Left kidney (tissue), 2 donors: Measurements from ENCODE around the gene SRL. TPM values are rescaled to one million over a fixed set of nuclear protein-coding genes. Genes with fewer than 3 reads are reported as not detected.
A peak's percentile ranks its signal among the peaks of the same experiment; 100 is the strongest.
"Not testable (repeated sequence)": the region's sequence is repeated elsewhere in the genome, so short reads cannot be mapped to it uniquely, and the experiment has no call there.

Experiments used
- DNase-seq: peaks from one replicate; pipeline ENCODE4 v3.0.0-alpha.2; 2013
- polyA plus RNA-seq: library from polyadenylated mRNA; unstranded; fragments of 120-200 nt; gene quantifications from one replicate; pipeline ENCODE4 v1.2.1, GENCODE V29; 2013; ENCODE audit not compliant: insufficient read length

The SRL gene
- polyA plus RNA-seq, 1 donor, result 0.93 TPM

DNA sequence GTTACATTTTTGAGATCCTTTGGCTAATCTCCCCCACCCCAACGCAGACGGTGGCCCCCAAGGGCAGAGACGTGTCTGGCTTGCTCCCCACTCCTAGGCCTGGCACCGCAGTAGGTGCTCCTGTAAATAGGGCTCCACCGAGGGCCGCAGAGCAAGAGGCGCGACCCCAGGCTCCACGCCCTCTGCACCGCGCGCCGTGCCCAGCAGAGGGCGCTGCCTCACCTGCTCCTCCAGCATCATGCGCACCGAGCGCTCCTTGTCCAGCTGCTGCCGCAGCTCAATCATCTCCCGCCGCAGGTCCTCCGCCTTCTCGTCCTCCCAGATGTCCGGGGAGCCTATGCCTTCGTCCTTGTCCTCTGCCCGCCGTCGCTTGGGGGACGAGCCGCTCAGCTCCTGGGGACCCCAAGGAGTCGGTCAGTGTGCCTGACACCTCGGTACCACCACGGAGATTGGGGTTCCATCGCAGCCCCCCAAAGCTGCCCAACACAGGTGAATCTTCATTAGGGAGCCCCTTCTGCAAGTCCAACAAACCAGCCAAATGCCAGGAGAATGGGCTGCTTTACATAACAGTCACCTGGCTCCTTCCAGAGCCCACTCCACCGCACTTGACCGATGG is 19.8 kb upstream of the SRL start:
- no peak for DNase-seq

DNA sequence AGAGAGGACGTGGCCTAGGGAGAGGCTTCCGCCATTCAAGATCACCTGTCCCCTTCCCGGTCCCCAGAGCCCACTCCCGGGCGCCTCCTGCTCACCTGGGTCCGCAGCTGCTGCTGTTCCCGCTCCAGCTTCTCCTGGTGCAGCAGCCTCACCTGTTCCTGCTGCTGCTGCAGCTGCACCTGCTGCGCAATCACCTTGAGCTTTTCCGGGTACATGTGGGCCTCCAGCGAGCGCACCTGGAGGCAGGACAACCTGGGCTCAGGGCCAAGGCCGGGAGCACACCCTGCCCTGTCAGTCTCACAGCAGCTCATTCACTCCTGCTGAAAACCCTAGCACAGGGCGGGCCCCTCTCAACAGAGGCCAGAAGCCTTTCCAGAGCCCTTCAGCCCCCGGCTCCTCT is 18.5 kb upstream of the SRL start:
- no peak for DNase-seq

DNA sequence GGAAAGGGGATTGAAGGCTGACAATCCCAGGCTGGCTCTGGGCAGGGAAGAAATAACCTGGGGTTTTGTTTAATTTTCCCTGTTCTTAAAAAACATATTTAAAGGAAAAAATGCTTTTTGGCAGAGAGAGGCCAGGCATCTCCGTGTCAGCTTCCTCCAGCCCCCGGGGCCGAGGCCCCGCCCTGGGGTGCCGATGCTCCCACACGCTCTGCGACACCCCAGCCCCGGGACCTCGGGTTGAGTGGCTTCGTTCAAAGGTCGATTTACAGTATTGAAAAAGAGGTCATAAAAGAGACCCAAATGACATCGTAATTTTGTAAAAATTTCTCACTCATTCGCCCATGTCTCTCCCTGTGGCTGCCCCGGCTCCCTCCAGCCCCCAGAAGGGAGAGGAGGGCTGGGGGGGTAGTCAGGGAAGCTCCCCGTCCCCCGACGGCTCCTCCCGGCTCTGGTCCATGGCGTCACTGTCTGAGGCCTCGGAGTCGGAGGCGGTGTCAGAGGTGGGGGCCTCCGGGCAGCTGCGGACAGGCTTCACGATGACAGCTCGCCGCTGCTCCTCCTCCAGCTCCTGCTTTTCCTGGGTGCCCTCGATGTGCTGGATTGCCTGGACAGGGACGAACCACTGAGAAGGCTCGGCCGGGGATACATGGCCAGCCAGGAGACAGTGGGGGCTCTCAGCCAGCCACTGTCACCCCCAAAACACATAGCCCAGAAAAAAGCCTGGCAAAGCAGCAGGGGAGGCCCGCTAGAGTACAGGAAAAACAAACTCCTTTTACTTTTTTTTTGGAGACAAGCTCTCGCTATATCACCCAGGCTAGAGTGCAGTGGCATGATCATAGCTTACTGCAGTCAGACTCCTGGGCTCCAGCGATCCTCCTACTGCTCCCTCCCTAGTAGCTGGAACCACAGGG is 16.0 kb upstream of the SRL start:
- no peak for DNase-seq

DNA sequence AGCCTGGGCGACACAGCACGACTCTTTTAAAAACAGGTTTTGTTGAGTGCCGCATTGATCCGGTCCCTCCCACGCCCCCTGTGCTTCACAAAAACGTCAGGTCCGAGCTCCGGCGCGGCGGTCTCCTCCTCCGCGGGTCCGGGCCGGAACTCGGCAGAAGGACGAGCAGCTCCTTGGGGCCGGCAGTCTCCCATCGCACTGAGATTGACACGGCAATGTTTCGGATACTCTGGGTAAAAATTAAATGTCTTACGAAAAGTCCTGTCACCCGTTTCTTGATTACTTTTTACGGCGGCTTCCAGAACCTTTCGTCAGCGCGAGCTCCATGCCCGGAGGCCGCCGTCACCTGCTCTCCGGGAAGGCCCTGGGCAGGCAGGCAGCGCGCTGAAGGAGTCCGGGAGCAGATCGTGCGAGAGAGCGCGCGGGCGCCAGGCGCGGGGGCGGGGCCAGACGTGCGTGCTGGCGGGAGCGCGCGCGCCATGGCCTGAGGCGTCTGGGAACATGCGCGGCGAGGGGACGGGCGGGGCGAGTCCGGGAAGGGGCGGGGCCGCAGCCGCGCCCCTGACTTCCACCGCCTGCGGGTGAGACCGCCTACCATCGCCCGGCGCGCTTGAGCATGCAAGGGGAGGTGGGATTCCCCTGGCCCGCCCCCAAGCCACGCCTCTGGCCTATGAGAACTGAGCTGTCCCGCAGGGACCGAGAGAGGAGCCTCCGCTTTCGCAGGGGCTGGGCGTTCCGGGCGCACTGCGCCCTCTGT is 11.7 kb upstream of the SRL start:
- DNase-seq, result peak; percentile 99

DNA sequence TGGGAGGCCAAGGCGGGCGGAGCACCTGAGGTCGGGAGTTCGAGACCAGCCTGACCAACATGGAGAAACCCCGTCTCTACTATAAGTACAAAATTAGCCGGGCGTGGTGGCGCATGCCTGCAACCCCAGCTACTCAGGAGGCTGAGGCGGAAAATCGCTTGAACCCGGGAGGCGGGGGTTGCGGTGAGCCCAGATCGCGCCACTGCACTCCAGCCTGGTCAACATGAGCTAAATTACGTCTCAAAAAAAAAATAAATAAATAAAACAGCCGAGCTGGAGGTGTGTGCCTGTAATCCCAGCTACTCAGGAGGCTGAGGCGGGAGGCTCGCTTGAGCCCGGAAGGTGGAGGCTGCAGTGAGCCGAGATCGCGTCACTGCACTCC is 11.1 kb upstream of the SRL start:
- not testable (repeated sequence) for DNase-seq

DNA sequence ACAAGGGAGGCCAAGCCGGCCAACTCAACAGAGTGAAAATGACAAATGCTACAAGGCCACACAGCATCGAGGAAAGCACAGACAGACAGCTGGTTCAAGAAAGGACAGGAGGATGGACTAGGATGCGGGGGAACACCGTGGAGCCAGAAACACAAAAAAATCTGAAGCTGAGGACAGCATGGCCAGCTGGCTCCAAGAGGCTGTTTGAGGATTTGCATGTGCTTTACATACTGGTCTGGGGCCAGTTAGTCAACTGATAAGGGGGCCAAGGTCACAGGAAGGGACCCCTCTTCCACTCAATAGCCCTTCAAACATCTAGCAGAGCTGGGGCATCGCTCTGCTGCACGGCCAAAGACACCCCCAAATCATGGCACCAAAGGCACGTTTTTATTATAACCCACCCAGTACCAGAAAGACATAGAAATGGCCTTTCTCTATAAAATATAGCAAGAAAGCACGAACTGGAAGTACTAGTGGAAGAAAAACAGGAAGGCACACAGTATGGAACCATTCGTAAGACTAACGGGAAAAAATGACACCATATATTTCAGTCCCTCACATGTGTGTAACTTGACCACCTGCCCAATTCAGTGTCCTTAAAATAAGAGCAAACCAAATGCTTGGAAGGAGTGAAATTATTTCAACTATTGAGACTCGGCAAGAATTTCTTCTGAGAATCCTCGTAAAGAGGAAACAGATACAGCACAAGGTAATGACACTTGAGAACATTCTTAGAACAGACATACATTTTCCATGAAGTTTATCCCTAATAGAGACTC is 7.8 kb upstream of the SRL start:
- no peak for DNase-seq

DNA sequence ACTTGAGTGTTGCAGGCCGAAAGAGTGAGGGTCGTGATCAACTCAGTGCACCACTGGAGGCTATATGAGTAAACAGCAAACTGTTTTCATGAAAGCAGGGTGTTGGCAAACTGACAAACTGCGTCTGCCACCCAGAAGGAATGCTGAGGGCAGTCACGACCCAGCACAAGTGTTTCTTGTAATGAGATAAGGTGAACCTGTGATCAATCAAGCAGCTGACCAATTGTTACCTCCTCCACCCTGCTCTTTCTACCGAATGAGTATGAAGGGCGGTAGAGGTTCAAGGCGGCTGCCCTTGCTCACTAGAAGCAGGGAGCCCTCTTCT is 5.5 kb upstream of the SRL start:
- no peak for DNase-seq

DNA sequence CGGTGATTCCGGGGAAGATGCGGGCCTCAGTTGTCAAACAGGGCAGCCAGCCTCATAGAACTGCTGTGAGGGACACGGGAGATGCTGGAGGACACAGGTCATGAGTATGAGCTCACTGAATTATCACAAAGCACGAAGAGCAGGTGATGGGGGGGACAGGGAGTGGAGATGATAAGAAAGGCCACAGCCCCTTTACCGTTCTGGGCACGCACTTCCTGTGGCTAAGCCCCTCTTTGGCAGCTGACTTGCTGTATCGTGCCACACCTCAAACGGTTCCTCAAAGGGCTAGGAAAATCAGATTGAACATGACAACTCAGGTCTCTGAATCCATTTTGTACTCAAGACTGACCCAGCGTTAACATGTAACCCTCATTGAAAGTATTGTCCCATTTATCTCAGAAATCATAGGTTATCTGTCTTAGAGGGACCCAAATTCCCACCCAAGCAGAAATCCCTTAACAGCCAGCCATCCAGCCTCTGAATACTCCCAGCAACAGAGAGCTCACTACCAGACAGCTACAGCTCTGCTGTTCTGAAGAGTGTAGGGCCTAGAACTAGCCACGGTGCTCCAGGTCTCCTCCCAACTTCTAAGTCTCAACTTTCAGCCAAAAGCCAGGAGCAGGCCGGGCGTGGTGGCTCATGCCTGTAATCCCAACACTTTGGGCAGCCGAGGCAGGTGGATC is 5.0 kb upstream of the SRL start:
- DNase-seq, result no peak

DNA sequence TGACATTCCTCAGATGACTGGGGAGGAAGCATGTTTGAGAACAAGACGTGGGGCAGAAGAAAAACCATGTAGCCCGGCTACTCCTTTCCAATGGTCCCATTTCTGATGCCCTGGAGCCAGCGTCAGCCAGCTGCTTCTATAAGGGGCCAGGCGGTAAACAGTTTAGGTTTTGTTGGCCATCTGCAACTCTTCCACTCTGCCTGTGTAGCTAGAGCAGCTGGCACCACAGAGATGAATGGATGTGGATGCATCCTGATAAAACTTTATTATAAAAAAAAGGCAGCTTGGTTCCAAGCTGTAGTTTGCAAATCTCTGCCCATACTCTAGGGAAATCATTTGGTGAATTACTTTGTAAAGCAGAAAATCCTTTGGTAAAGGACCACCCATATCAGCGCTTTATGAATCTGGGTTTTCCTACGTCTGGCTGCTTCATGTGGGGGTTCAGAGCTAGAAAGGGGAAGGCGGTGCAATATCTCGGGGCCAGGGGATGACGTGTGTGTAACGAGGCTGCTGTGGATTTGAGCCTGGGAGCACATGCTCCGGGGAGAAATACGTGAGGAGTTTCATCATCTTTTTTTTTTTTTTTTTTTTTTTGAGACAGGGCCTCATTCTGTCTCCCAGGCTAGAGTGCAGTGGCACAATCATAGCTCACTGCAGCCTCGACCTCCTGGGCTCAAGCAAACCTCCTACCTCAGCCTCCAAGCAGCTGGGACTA is 3.4 kb upstream of the SRL start:
- DNase-seq, result no peak

DNA sequence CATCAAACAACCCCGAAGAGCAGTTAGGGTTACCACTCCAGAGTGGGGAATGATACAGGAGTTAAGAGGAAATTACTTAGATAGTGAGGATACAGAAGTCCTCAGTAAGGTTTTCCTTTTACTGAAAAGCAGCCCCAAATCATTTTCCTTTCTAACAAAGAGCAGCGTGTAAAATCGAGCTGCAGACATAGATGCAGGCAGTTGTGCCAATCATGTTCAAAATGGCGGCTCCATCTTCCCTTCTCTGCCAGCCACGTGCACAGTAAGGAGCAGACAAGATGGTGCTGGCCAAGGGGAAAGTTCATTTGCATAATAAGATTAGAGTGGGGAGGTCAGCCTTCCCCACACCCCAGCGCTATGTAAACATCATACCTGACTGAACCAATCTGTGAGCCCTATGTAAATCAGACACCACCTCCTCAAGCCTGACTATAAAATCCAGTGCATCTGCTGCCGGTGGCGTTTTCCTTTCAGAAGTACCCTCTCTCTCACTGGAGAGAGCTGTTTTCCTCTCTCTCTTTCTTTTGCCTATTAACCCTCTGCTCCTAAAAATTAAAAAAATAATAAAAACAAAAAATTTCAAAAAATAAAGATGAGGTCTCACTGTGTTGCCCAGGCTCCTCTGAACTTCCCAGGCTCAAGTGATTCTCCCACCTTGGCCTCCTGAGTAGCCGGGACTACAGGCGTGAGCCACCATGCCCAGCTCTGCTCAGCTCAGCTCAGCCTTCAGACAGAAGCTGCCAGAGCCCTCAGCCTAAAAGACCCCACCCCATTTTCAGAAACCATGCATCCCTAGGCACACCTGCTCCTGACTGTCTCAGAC is 2.6 kb upstream of the SRL start:
- no peak for DNase-seq

DNA sequence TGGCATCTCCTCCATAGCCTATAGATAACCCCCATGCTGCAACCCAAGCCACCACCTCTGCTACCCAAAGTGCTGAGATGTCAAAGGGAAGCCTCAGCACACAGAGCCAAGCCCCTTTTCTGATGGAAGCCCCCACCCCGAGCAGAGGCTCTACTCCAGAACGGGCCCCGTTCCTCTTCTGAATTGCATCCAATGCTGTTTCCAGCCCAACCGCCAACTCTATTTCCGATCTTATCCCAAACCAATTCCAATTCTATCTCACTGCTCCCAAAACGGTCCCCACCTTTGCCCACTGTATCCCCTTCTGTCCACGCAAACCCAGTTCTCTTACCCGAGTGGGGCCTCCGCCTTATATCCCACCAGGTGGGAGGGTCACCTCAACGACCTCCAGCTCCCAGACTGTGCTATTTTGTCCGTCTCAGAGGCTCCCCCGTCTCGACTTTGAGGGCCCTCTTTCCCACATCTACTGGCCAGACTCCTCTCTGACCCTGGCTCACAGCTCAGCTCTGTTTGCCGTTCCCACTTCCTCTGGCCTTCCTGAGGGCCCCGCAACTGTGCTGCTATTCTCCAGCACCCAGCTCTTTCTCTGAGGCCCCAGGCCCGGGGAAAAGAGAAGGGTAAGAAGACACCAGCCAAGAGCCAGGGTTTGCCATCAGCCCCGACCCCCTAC is 487 bp downstream of the SRL start:
- no peak for DNase-seq

DNA sequence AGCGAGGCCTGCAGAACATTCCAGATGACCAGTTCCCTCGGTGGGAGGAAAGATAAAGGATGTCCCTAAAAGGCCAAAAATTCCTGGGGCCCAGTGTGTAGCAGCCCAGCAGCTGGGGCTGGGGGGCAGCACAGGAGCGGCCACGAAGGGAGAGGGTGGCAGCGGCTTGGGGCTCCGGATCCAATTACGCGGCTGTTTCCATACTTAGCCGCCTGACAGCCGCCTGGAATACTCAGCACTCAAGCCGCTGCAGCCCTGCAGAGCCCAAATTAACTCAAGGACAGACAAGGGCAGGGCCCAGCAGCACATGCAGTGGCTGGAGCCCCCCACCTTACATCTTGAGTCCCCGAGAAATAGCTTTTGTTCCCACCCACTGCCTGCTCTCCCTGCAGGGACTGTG is 1.3 kb downstream of the SRL start:
- no peak for DNase-seq

DNA sequence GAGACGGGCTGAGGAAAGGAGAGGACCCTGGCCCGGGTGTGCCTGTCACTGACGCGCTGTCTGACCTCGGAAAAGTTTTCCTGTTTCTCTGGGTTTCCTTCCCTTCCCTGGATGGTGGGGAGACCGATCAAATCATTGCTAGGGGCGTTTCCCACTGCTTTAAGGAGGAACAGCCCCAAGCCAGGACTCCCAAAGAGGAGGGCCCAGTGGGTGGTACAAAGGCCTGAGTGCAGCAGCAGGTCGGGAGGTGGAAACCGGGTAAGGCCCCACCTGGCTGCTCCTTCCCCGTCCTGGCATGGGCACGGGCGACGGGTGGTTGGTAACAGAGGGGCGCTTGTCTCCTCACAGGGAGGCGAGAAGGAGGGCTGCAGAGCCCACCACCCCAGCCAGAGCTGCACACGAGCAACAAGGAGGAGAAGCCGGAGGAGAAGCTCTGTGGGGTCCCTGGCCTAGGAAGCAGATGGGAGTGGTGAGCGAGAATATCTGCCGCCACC is 2.2 kb downstream of the SRL start:
- DNase-seq, result no peak

DNA sequence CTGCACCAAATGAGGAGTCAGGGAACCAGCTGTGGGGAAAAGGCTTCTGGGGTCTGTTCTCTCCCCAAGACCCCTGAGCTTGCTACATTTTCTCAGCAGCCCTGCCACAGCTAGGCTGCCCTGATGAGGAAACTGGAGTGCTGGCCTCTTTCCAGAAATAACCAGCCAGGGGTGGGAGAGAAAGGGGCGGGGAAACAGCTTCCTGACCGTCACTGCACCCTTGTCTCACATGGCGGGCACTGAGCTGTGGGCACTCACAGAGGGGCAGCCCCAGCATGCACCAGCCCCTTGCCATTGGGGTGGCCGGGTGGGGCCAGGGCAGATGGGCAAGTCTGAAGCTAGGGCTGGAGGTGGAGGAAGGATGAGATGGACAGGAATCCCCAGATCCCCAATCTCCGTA is 2.9 kb downstream of the SRL start:
- DNase-seq, result no peak

DNA sequence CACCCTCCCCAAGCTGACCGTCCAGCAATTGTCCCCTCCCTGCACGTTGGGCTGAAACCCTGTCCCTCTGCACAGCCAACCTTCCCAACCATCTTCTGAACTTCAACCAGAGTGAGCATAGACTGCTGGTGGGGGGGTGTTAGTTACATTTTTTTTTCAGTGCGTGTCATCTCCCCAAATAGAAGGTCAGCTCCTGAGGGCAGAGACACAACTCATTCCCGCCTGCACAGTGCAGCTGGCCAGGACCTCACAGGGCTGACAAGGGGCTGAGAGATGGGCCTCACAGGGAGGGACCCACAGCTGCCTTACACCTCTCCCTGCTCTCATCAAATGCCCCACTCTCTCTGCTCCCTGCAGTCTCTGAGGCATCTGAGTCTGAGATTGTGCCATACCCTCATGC is 8.4 kb downstream of the SRL start:
- no peak for DNase-seq

DNA sequence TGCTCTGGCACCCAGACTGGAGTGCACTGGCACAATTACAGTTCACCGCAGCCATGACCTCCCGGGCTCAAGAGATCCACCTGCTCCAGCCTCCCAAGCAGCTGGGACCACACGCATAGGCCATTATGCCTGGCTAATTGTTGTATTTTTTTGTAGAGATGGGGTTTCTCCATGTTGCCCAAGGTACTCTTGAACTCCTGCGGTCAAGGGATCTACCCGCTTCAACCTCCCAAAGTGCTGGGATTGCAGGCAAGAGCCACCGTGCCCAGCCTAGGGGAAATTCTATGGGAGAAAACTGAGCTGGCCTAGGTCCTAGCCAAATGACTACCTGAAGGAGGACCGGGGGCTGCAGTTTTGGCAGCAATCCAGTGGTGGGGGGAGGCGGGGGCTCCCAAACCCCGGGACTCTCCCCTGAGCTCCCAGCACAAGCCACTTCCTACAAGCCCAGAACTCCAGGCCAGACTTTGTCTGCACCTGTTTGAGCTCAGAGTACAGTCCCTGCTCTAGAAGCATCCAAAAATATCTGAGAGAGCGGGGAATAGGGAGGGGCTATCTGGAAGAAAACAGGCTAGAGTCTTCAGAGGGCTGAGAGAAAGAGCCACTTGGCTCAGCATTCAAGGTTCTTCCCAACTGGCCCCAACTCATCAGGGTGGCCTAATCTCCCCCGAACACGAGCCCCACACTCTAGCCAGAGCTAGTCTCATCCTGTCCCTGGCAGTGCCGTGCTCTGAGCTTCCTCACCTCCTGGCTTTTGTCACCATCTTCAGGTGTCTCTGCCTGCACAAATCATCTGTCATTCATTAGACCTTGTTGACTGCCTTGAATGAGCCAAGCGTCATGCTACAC is 9.1 kb downstream of the SRL start:
- DNase-seq, result no peak

DNA sequence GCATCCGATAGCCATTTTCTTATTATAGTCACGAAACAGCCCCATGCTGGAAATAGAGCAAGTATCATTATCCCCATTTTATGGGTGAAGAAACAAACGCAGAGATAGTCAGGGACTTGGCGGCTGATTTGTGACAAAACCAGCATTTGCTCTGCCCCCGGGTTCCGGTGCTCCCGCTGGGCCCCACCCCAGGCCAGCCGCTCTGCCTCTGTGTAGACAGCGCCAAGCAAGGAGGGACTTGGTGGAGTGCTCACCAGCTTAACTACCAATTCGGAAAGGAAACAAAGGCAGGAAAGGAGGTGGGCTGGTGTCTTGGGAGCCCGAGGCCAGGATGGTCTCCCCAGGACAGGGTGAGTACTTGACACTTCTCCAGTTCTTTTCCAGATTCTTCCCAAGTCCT is 10.0 kb downstream of the SRL start:
- no peak for DNase-seq

DNA sequence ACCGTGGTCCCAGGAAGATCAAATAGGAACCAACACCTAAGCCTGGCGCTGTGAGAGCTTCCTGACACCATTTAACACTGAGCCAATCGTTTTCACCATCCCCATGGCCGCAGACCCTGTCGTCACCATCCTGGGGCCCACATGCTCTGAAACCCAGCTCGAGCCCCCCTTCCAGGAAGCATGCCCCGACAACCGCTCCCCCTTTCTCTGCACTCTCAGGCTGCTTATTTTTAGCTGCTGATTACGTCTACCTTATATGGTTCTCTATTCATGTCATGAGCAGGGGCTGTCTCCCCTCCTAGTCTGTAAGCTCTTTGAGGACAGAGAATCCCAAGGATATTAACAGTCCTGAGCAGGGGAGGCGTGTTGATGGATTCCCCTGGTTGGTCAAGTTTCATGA is 10.5 kb downstream of the SRL start:
- DNase-seq, result no peak

DNA sequence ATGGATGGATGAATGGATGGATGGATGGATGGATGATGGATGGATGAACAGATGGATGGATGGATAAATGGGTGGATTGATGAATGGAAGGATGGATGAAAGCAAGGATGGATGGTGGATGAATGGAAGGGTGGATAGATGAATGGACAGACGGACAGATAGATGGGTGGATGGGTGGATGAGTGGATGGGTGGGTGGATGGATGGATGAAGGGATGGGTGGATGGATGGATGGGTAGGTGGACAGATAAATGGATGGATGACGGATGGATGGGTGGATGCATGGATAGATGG is 14.9 kb downstream of the SRL start:
- no peak for DNase-seq
